ENCODE data around the gene NT5DC1. TPM values are rescaled to one million over a fixed set of nuclear protein-coding genes. Genes with fewer than 3 reads are reported as not detected.

The NT5DC1 gene
- polyA plus RNA-seq, 1 of the 3 experiments (the other 2 are of a cell fraction) = 20.3 TPM

GRCh38 chr6:116246089-116246488 is 145.4 kb downstream of the NT5DC1 start:
- Histone ChIP-seq H3K79me2 (ENCODE audit: insufficient read depth) (peaks cover 32% of the 10 kb centered on the region), H3K4me2 (0 out of 2 replicates have a peak overlapping the region, but pooled peaks have one; percentile 37), H3K36me3 (replicated peaks in 1 of 2; ENCODE audit: control insufficient read depth in 1 of 2, insufficient read depth in 2 of 2, low read length in 1 of 2) (peaks cover 20 to 36% of the 10 kb centered on the region in 2 experiments), H3K9ac (no peak overlapping the region), H3K4me3 (ENCODE audit: low read depth in 2 of 2, low read length in 1 of 2) (no peak overlapping the region), H3K9me3 (no peaks in the 10 kb centered on the region), H4K20me1 (ENCODE audit: insufficient read depth) (0 out of 2 replicates have a peak, but pooled peaks cover 3% of the 10 kb centered on the region), H3K27ac (ENCODE audit: low read depth in 2 of 2, low read length in 1 of 2) (peak overlapping the region in 1 of 2 experiments; percentile 48; a peak in 2 of 4 replicates), H3K9me2 (no peaks in the 10 kb centered on the region), H2AFZ (ENCODE audit: low read depth) (no peak overlapping the region), H3K27me3 (ENCODE audit: insufficient read depth) (no peaks in the 10 kb centered on the region), H3K4me1 (ENCODE audit: control insufficient read depth in 1 of 2, insufficient read depth in 2 of 2, low read depth in 1 of 2, low read length in 1 of 2) (peaks cover 4 to 7% of the 10 kb centered on the region in 2 experiments; a peak in 3 of 4 replicates), H3F3A (replicated peaks; ENCODE audit: insufficient read depth) (peaks cover 24% of the 10 kb centered on the region)
- no peak for DNase-seq
- TF ChIP-seq TAF1 (IDR thresholded peaks at IDR 0.05; ENCODE audit: borderline replicate concordance, low read depth, low read length) = no peak
- 0 out of 2 replicates have a peak, but pooled peaks have one; percentile 12 for TF ChIP-seq TCF12 (IDR thresholded peaks at IDR 0.05)
- TF ChIP-seq FOSL2 (IDR thresholded peaks at IDR 0.05; ENCODE audit: borderline replicate concordance, low read depth) = peak; percentile 34; the same call in 1 of the 2 replicates
- peak; percentile 19; the same call in 1 of the 2 replicates for TF ChIP-seq JUND (IDR thresholded peaks at IDR 0.05)
- TF ChIP-seq FOXJ3 (CRISPR knock-in tag; IDR thresholded peaks at IDR 0.05) = no peak
- 0 out of 2 replicates have a peak, but pooled peaks have one; percentile 27 for TF ChIP-seq MEF2A (IDR thresholded peaks at IDR 0.05; ENCODE audit: borderline replicate concordance, low read depth)
- TF ChIP-seq YY1 (IDR thresholded peaks at IDR 0.05; ENCODE audit: low read depth) = no peak
- TF ChIP-seq NRF1 (IDR thresholded peaks at IDR 0.05; ENCODE audit: low read depth, low read length) = no peak
- no peak for TF ChIP-seq FOXM1 (IDR thresholded peaks at IDR 0.05; ENCODE audit: low read depth)
- no peak for TF ChIP-seq RAD21 (IDR thresholded peaks at IDR 0.05; ENCODE audit: low read length)
- no peak for TF ChIP-seq IRF3 (IDR thresholded peaks at IDR 0.05; ENCODE audit: low read depth, low read length)
- TF ChIP-seq GATA2 (CRISPR knock-in tag; IDR thresholded peaks at IDR 0.05) = no peak
- TF ChIP-seq USF2 (IDR thresholded peaks at IDR 0.05; ENCODE audit: borderline replicate concordance, low read depth, low read length) = no peak
- no peak for TF ChIP-seq CTCF (IDR thresholded peaks at IDR 0.05)
- ChIA-PET POLR2A (no interaction called here), CTCF (interaction anchor here (0.6 kb wide), 1 partner anchor 276 kb away, joined by 3 read pairs; no protein-coding TSS in a partner anchor)
- 73% methylated on average over 4 of the region's 4 CpGs for whole genome bisulfite sequencing (ENCODE audit: low lambda C conversion rate)

- H3F3A ChIP-seq (replicated peaks; ENCODE audit: insufficient read depth) = peaks cover 31% of the 10 kb centered on the region
- H3K27ac ChIP-seq (ENCODE audit: low read depth in 2 of 2, low read length in 1 of 2) = no peak overlapping the region
- H2AFZ ChIP-seq (ENCODE audit: low read depth) = no peak overlapping the region
- no peaks in the 10 kb centered on the region for H3K9me2 ChIP-seq
- no peaks in the 10 kb centered on the region for H3K27me3 ChIP-seq (ENCODE audit: insufficient read depth)
- ChIA-PET CTCF (no interaction called here), POLR2A (interaction anchor here (0.8 kb wide), 1 partner anchor 18 kb away, joined by 4 read pairs; no protein-coding TSS in a partner anchor)
- peaks cover 42% of the 10 kb centered on the region for H3K79me2 ChIP-seq (ENCODE audit: insufficient read depth)
- no peak overlapping the region for H3K9ac ChIP-seq
- no peak overlapping the region for H3K4me2 ChIP-seq
- no peaks in the 10 kb centered on the region for H3K9me3 ChIP-seq
- peaks cover 3% of the 10 kb centered on the region; the same call in 1 of the 2 replicates for H4K20me1 ChIP-seq (ENCODE audit: insufficient read depth)
- H3K4me3 ChIP-seq (ENCODE audit: low read depth in 2 of 2, low read length in 1 of 2) = no peak overlapping the region
- peaks cover 13 to 18% of the 10 kb centered on the region in 2 experiments; a peak in 3 of 4 replicates for H3K4me1 ChIP-seq (ENCODE audit: control insufficient read depth in 1 of 2, insufficient read depth in 2 of 2, low read depth in 1 of 2, low read length in 1 of 2)
- H3K36me3 ChIP-seq (replicated peaks in 1 of 2; ENCODE audit: control insufficient read depth in 1 of 2, insufficient read depth in 2 of 2, low read length in 1 of 2) = peaks cover 24 to 38% of the 10 kb centered on the region in 2 experiments
- no peak for DNase-seq
- no peak for TF ChIP-seq RFX5 (IDR thresholded peaks at IDR 0.05; ENCODE audit: low read length)
- TF ChIP-seq REST (IDR thresholded peaks at IDR 0.05; ENCODE audit: low read depth, low read length) = no peak
- no peak for TF ChIP-seq SMC3 (IDR thresholded peaks at IDR 0.05; ENCODE audit: low read depth, low read length)
- no peak for TF ChIP-seq GATA2 (CRISPR knock-in tag; IDR thresholded peaks at IDR 0.05)
- no peak for TF ChIP-seq RCOR1 (IDR thresholded peaks at IDR 0.05; ENCODE audit: low read length)
- no peak for TF ChIP-seq ELF1 (IDR thresholded peaks at IDR 0.05)
- TF ChIP-seq CTCF (IDR thresholded peaks at IDR 0.05) = no peak
Measured at GRCh38 chr6:116247285-116247684, 146.6 kb downstream of the NT5DC1 start.
